Stimulated activated CD4-positive, alpha-beta T cell treated with anti-CD3 and anti-CD28 coated beads, Interleukin-1b, Interleukin-23, amount 100 ng/mL, for 48 hours (primary cell): ENCODE data around the gene RPL7L1.
"Not testable (repeated sequence)": the region's sequence is repeated elsewhere in the genome, so short reads cannot be mapped to it uniquely, and the experiment has no call there.

ENCODE experiments used
- DNase-seq: peaks from one replicate; pipeline ENCODE4 v3.0.0-alpha.2; 2020

Gene RPL7L1

GRCh38 chr6:42879372-42880239 lies at the start of gene RPL7L1:
RPL7L1 (plus strand) TSS chr6:42879616; CDS start chr6:42879911, 295 bp downstream.
- peak; percentile 85 for DNase-seq

- DNase-seq = no peak
These were observed 48.2 kb upstream of the RPL7L1 start for GRCh38 chr6:42831237-42831636.

GRCh38 chr6:42834056-42834455 lies 45.4 kb upstream of the RPL7L1 start:
- no peak for DNase-seq

GRCh38 chr6:42841844-42842584 lies 37.4 kb upstream of the RPL7L1 start:
- no peak for DNase-seq

DNA sequence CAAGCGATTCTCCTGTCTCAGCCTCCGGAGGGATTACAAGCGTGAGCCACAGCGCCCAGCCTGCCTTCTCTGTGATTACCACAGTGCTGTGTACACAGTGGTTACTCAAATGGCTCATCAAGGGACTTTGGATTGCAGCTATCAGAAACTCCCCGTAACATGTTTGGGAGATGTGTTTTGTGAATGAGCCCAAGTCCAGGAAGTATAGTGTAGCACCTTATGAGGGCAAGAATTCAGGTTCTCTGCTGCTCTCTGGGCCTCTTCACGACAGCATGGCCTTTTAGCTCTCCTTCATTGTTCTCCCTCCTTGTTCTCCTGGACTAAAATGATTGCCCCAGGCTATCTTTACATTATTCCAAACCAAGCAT lies 34.1 kb upstream of the RPL7L1 start:
- DNase-seq = no peak

GRCh38 chr6:42846505-42846904 lies 32.9 kb upstream of the RPL7L1 start:
- DNase-seq = no peak

DNA sequence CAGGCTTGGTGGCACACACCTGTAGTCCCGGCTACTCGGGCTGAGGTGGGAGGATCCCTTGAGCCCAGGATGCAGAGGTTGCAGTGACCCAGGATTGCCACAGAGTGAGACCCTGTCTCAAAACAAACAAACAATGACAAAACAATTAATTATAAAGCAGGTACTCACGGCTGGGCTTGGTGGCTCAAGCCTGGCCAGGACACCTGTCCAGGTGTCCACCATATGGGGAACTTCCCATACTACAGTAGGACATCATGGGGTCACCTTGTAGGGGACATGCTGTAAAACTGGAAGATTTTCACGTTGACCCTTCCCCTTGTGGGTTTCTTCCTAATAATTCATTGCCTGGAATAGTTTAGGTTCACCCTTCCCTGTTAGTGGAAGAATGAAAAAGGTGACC lies 30.7 kb upstream of the RPL7L1 start:
- DNase-seq = no peak

GRCh38 chr6:42851599-42851998 lies 27.8 kb upstream of the RPL7L1 start:
- no peak for DNase-seq

DNA sequence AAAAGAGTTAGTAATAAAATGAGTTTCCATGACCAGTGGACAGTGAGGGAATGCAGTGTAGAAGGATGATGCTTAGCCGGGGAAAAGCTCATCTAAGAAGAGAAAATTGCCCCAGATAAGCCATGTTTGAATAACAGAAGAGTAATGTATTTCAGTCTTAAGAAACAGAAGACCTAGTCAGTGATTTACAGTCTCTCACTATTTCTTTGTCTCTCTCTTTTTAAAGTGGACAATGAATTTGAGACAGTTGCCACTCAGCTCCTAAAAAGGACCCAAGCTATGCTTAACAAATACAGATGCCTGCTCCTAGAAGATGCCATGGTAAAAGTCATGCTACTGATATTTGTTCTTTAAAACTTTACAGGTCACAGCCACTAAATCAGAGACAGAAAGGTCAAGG lies 19.4 kb upstream of the RPL7L1 start:
- DNase-seq = no peak

DNA sequence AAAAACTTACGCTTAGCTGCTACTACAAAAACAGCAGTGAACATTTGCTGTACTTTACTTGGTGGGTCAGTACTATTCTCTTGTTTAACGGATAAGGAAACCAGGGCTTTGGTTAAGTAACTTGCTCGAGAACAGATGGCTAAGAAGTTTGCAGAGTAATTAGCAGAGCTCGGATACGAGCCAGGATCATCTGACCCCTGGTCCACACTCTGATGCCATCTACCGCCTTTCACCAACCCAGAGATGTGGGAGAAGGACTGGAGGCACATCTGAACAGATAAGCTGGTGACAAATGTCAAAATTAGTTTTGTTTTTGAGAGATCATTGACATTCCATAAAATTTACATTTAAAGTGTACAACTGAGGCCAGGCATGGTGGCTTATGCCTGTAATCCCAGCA lies 18.9 kb upstream of the RPL7L1 start:
- no peak for DNase-seq

GRCh38 chr6:42864602-42865001 lies 14.8 kb upstream of the RPL7L1 start:
- no peak for DNase-seq

DNA sequence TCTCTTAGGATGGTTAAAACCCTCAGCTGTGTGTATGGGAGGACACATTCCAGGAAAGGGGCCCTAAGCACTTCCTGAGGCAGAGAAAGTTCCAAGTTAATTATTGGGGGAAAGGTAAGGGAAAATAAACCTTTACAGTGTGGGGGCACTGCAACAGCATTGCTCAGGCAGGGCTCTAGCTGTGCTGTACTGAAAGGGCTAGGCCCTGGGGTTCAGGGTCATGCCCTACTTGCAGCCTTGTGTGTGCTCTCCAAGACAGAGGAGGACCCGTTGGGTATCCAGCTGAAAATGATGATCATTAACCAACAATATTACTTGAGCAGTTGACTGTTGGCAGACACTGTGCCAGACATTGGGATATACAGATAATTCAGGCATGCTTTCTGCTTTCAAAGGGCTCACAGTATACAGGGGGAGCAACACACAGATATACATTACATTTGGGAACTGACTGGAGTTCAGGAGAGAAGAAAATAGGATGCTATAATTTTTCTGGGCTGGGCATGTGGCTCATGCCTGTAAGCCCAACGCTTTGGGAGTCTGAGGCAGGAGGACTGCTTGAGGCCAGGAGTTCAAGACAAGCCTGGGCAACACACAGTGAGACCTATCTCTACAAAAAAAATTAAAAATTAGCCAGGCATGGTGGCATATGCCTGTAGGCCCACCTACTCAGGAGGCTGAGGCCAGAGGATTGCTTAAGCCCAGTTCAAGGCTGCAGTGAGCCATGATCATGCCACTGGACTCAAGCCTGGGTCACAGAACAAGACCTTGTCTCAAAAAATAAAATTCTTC lies 9.1 kb upstream of the RPL7L1 start:
- no peak for DNase-seq

GRCh38 chr6:42871711-42872110 lies 7.7 kb upstream of the RPL7L1 start:
- no peak for DNase-seq

DNA sequence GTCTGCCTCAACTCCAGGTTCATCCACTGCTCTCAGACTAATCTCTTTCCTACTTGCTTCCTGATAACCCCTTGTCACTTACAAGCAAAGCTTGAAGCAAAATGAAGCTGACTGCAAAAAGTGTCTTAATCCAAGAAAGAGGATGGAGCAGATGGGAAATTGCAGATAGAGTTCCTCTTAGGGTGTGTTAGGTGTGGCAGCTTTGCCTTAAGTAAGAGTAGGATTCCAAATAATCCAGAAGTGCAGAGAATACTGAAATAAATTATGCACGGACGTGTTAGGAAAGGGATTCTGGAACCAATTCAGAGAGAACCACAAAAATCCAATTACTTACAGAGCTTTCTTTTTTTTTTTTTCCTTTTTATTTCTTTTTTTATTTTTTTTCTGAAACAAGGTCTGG lies 6.1 kb upstream of the RPL7L1 start:
- no peak for DNase-seq

GRCh38 chr6:42877695-42878094 lies 1.7 kb upstream of the RPL7L1 start:
- DNase-seq = no peak

DNA sequence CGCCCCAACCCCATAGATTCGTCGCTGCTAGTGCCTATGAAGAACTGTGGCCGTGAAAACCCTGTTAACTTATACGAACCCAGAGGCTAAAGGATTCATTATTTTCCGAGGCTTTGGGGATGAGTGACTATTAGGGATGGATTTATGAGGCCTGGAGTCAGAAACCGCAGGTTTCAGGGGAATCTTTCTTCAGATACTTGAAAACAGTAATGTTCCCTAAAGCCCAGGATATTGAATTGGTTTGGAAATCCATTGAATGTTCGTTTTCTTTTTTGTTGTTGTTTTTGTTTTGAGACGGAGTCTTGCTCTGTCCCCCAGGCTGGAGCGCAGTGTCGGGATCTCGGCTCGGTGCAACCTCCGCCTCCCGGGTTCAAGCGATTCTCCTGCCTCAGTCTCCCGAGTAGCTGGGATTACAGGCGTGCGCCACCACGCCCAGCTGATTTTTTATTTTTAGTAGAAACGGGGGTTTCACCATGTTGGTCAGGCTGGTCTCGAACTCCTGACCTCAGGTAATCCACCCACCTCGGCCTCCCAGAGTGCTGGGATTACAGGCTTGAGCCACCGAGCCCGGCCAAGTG lies 913 bp downstream of the RPL7L1 start:
- not testable (repeated sequence) for DNase-seq

GRCh38 chr6:42880871-42881270 lies 1.5 kb downstream of the RPL7L1 start:
- DNase-seq = not testable (repeated sequence)

GRCh38 chr6:42885702-42886101 lies 6.3 kb downstream of the RPL7L1 start:
- no peak for DNase-seq

DNA sequence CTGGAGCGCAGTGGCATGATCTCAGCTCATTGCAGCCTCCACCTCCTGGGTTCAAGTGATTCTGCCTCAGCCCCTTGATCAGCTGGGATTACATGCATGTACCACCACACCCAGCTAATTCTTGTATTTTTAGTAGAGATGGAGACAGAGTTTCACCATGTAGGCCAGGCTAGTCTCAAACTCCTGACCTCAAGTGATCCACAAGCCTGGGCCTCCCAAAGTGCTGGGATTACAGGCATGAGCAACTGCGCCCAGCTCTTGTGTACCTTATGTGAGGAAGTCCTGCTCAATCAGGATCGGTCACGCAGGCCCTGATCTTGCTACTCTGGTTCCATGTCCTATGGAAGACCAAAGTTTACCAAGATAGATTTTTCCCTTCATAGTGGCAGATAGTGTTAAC lies 8.8 kb downstream of the RPL7L1 start:
- DNase-seq = not testable (repeated sequence)

GRCh38 chr6:42889815-42890214 lies 10.4 kb downstream of the RPL7L1 start:
- no peak for DNase-seq

GRCh38 chr6:42890311-42891198 lies 11.1 kb downstream of the RPL7L1 start:
- DNase-seq = peak; percentile 93

DNA sequence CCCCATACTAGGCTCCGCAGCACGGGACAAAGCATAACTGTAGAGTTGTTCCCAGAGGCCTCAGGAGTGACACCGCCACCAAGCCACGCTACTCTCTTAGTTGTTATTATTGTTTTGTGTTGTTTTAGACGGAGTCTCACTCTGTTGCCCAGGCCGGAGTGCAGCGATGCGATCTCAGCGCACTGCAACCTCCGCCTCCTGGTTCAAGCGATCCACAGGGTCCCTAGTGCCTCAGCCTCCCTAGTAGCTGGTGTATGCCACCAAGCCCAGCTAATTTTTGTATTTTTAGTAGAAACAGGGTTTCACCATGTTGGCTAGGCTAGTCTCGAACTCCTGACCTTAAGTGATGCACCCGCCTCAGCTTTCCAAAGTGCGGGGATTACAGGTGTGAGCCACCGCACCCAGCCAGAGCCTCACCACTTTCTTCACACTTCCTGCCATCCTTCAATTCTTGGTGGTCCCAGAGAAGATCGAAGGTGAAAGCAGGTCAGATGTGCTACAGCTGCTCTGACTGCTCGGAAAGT lies 11.8 kb downstream of the RPL7L1 start:
- no peak for DNase-seq
